H9 (cell line): Measurements from ENCODE around the gene NDUFA6. TPM values are rescaled to one million over a fixed set of nuclear protein-coding genes. Genes with fewer than 3 reads are reported as not detected.

Experiments
- DNase-seq: peaks from one replicate; pipeline ENCODE4 v3.0.0-alpha.2; 2017
- H2AFZ ChIP-seq: one replicate; pipeline ENCODE4 v1.6.1; 2013; ENCODE audit warnings: mild to moderate bottlenecking, low read length, control low read depth, moderate library complexity
- H2AK5ac ChIP-seq: 2 replicates; pipeline ENCODE4 v1.6.1; 2013; ENCODE audit warnings: low read length, control low read depth, mixed read lengths; ENCODE audit not compliant: insufficient read length
- H2BK120ac ChIP-seq: one replicate; pipeline ENCODE4 v1.6.1; 2013; ENCODE audit warnings: low read depth, mild to moderate bottlenecking, low read length, control low read depth, inconsistent platforms; ENCODE audit not compliant: poor library complexity, severe bottlenecking
- H2BK12ac ChIP-seq: 2 replicates; pipeline ENCODE4 v1.6.1; 2013; ENCODE audit warnings: low read length, control low read depth, mixed read lengths, low read depth; ENCODE audit not compliant: insufficient read length
- H2BK15ac ChIP-seq: 2 replicates; pipeline ENCODE4 v1.6.1; 2013; ENCODE audit warnings: low read depth, low read length, control low read depth
- H2BK20ac ChIP-seq: one replicate; pipeline ENCODE4 v1.6.1; 2013; ENCODE audit warnings: low read depth, mild to moderate bottlenecking, low read length, control low read depth, inconsistent platforms; ENCODE audit not compliant: poor library complexity, severe bottlenecking
- H2BK5ac ChIP-seq: 2 replicates; pipeline ENCODE4 v1.6.1; 2013; ENCODE audit warnings: low read length, control low read depth, mixed read lengths; ENCODE audit not compliant: insufficient read length
- H3K14ac ChIP-seq: 2 replicates; pipeline ENCODE4 v1.6.1; 2013; ENCODE audit warnings: low read length, control low read depth; ENCODE audit not compliant: insufficient read depth
- H3K18ac ChIP-seq: 2 replicates; pipeline ENCODE4 v1.6.1; 2013; ENCODE audit warnings: low read depth, mild to moderate bottlenecking, mixed read lengths, low read length, control low read depth; ENCODE audit not compliant: insufficient read length
- H3K23ac ChIP-seq: 2 replicates; pipeline ENCODE4 v1.6.1; 2013; ENCODE audit warnings: low read length, control low read depth, mixed read lengths, low read depth; ENCODE audit not compliant: insufficient read length
- H3K23me2 ChIP-seq: 2 replicates; pipeline ENCODE4 v1.6.1; 2013; ENCODE audit warnings: low read depth, mild to moderate bottlenecking, mixed read lengths, low read length, control low read depth; ENCODE audit not compliant: insufficient read length, poor library complexity, severe bottlenecking
- H3K27ac ChIP-seq: 2 replicates; pipeline ENCODE4 v1.5.1; 2013; ENCODE audit warnings: low read length, control low read depth, mixed read lengths, low read depth; ENCODE audit not compliant: insufficient read length
- H3K27me3 ChIP-seq: 2 replicates; pipeline ENCODE4 v1.6.1; 2013; ENCODE audit warnings: low read length, control low read depth, inconsistent platforms; ENCODE audit not compliant: insufficient read depth
- H3K4ac ChIP-seq: 2 replicates; pipeline ENCODE4 v1.6.1; 2013; ENCODE audit warnings: low read depth, mild to moderate bottlenecking, control low read depth, inconsistent platforms, low read length, moderate library complexity
- H3K4me1 ChIP-seq: 2 replicates; pipeline ENCODE4 v1.6.1; 2013; ENCODE audit warnings: low read length, control low read depth, inconsistent platforms; ENCODE audit not compliant: insufficient read depth
- H3K4me2 ChIP-seq: 2 replicates; pipeline ENCODE4 v1.6.1; 2013; ENCODE audit warnings: low read length, control low read depth, mixed read lengths; ENCODE audit not compliant: insufficient read length, insufficient read depth
- H3K56ac ChIP-seq: 2 replicates; pipeline ENCODE4 v1.6.1; 2013; ENCODE audit warnings: low read depth, mild to moderate bottlenecking, mixed read lengths, low read length, control low read depth; ENCODE audit not compliant: insufficient read length
- H3K79me1 ChIP-seq: 2 replicates; pipeline ENCODE4 v1.6.1; 2013; ENCODE audit warnings: low read depth, mild to moderate bottlenecking, moderate library complexity, low read length, control low read depth, inconsistent platforms; ENCODE audit not compliant: insufficient read depth, poor library complexity, severe bottlenecking
- H3K79me2 ChIP-seq: 2 replicates; pipeline ENCODE4 v1.6.1; 2013; ENCODE audit warnings: low read length, control low read depth, inconsistent platforms; ENCODE audit not compliant: insufficient read depth
- H3K9ac ChIP-seq: 2 replicates; pipeline ENCODE4 v1.6.1; 2013; ENCODE audit warnings: low read length, control low read depth, mixed read lengths; ENCODE audit not compliant: insufficient read length; ENCODE audit errors: extremely low read depth
- H3K9me3 ChIP-seq: one replicate; pipeline ENCODE4 v1.6.1; 2013; ENCODE audit warnings: low read depth, low read length, inconsistent platforms; ENCODE audit not compliant: control insufficient read depth
- H3T11ph ChIP-seq: one replicate; pipeline ENCODE4 v1.6.1; 2013; ENCODE audit warnings: mild to moderate bottlenecking, low read length, control low read depth, inconsistent platforms
- H4K20me1 ChIP-seq: one replicate; pipeline ENCODE4 v1.6.1; 2013; ENCODE audit not compliant: control insufficient read depth, insufficient read length, insufficient read depth
- H4K5ac ChIP-seq: 2 replicates; pipeline ENCODE4 v1.6.1; 2013; ENCODE audit warnings: low read depth, mild to moderate bottlenecking, mixed read lengths, low read length, control low read depth; ENCODE audit not compliant: insufficient read length
- H4K8ac ChIP-seq: replicated peaks from 2 replicates; pipeline ENCODE4 v1.6.1; 2013; ENCODE audit warnings: low read length, control low read depth, mixed read lengths, low read depth; ENCODE audit not compliant: insufficient read length
- H4K91ac ChIP-seq: 2 replicates; pipeline ENCODE4 v1.6.1; 2013; ENCODE audit warnings: low read depth, mild to moderate bottlenecking, moderate library complexity, mixed read lengths, low read length, control low read depth; ENCODE audit not compliant: insufficient read length
- H3K27ac Mint-ChIP-seq, 3 experiments: 2 replicates in 2 of 3; 3 replicates in 1 of 3; pipeline ENCODE4 v1.8.0; 2020 to 2021; ENCODE audit warnings: mixed read lengths in 3 of 3, mild to moderate bottlenecking in 1 of 3, moderate library complexity in 1 of 3
- H3K27me3 Mint-ChIP-seq: 2 replicates; pipeline ENCODE4 v1.8.0; 2021; ENCODE audit warnings: low read depth, mild to moderate bottlenecking, moderate library complexity, mixed read lengths
- H3K36me3 Mint-ChIP-seq, 3 experiments: 2 replicates in 2 of 3; 3 replicates in 1 of 3; pipeline ENCODE4 v1.8.0; 2020 to 2021; ENCODE audit warnings: low read depth in 3 of 3, mixed read lengths in 3 of 3; ENCODE audit not compliant: insufficient read depth in 1 of 3
- H3K4me1 Mint-ChIP-seq, 2 experiments: 2 replicates each; pipeline ENCODE4 v1.8.0; 2020; ENCODE audit warnings: mixed read lengths in 2 of 2
- H3K4me3 Mint-ChIP-seq, 2 experiments: 2 replicates in 1 of 2; 3 replicates in 1 of 2; pipeline ENCODE4 v1.8.0; 2020 to 2021; ENCODE audit warnings: mild to moderate bottlenecking in 2 of 2, mixed read lengths in 2 of 2, moderate library complexity in 1 of 2
- H3K9me3 Mint-ChIP-seq, 2 experiments: 2 replicates in 1 of 2; 3 replicates in 1 of 2; pipeline ENCODE4 v1.8.0; 2020; ENCODE audit warnings: mild to moderate bottlenecking in 2 of 2, mixed read lengths in 2 of 2, moderate library complexity in 1 of 2
- whole genome bisulfite sequencing: extraction: QIAGEN DNeasy Blood & Tissue Kit; methylation state at CpG from one replicate; pipeline ENCODE4 v1.1.7; 2013; ENCODE audit warnings: missing lambda C conversion rate, low lambda C conversion rate, mixed read lengths; ENCODE audit not compliant: insufficient read length; ENCODE audit errors: extremely low coverage; 5-methylcytosine and 5-hydroxymethylcytosine counted together
- total RNA-seq: library from RNA; stranded (reverse); gene quantifications from 2 replicates; pipeline ENCODE4 v1.2.1, GENCODE V29; 2021
- TF ChIP-seq, protein P1 (sequence below): fragments of 200-600 bp; sonication (generic); conservative IDR thresholded peaks from 3 replicates; pipeline ENCODE4 v1.8.0; 2021; ENCODE audit warnings: antibody characterized with exemption, mild to moderate bottlenecking

Gene NDUFA6
- total RNA-seq, 1 experiment from 2014 or later: 91.7 TPM

DNA sequence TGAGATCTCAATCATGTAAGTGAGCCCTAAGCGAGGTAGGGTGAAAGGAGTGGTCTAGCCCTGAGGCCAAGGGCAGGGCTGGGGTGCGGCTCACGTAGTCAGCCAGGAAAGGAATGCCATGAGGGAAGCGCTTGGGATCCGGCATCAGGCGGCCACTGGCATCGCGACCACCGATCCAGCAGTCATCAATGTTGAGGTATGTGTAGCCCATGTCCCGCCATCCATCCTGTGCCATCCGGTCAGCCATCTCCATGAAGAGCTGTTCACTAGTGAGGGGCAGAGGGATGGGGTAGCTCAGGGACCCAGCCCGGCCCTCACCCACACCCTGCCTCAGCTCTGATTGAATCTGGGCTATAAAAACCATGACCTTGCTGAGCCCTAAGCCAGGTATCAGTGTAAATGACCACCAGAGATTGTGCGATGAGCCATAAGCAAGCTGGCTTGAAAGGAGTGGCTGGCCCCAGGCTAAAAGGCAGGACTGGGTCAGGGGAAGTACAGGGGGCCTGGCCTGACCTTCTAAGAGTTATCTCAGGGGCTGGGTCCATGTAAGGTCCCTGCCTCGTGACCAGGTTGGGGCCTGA, 22.8 kb downstream of the NDUFA6 start:
- Histone ChIP-seq H2AK5ac (no peak overlapping the region), H3K79me2 (no peaks in the 10 kb centered on the region), H3K14ac (no peak overlapping the region; the same call in 1 of the 2 replicates), H3K27ac (no peak overlapping the region), H3K23ac (no peak overlapping the region), H4K8ac (no peak overlapping the region), H2BK120ac (no peak overlapping the region), H3K79me1 (no peaks in the 10 kb centered on the region), H2BK20ac (no peak overlapping the region), H3K4ac (no peak overlapping the region), H4K5ac (no peak overlapping the region), H3T11ph (no peak overlapping the region), H3K23me2 (peaks cover 8% of the 10 kb centered on the region), H4K91ac (no peak overlapping the region), H3K9me3 (no peaks in the 10 kb centered on the region), H3K9ac (no peak overlapping the region), H2BK15ac (no peak overlapping the region), H2AFZ (no peak overlapping the region), H2BK5ac (no peak overlapping the region), H3K27me3 (no peaks in the 10 kb centered on the region), H2BK12ac (no peak overlapping the region), H3K56ac (no peak overlapping the region), H4K20me1 (no peaks in the 10 kb centered on the region), H3K18ac (no peak overlapping the region), H3K4me2 (no peak overlapping the region), H3K4me1 (peaks cover 10% of the 10 kb centered on the region; the same call in 1 of the 2 replicates)
- no peaks in the 10 kb centered on the region; a peak in 2 of 5 replicates for H3K9me3 Mint-ChIP-seq
- no peak overlapping the region for H3K27ac Mint-ChIP-seq
- WGBS: no CpG with 5 or more reads among the region's 14 CpGs
- peaks cover 4% of the 10 kb centered on the region for H3K27me3 Mint-ChIP-seq
- peaks cover 32 to 37% of the 10 kb centered on the region in 2 experiments for H3K4me1 Mint-ChIP-seq
- TF ChIP-seq, protein P1, sequence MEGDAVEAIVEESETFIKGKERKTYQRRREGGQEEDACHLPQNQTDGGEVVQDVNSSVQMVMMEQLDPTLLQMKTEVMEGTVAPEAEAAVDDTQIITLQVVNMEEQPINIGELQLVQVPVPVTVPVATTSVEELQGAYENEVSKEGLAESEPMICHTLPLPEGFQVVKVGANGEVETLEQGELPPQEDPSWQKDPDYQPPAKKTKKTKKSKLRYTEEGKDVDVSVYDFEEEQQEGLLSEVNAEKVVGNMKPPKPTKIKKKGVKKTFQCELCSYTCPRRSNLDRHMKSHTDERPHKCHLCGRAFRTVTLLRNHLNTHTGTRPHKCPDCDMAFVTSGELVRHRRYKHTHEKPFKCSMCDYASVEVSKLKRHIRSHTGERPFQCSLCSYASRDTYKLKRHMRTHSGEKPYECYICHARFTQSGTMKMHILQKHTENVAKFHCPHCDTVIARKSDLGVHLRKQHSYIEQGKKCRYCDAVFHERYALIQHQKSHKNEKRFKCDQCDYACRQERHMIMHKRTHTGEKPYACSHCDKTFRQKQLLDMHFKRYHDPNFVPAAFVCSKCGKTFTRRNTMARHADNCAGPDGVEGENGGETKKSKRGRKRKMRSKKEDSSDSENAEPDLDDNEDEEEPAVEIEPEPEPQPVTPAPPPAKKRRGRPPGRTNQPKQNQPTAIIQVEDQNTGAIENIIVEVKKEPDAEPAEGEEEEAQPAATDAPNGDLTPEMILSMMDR: no peak
- peaks cover 23 to 43% (median 33%) of the 10 kb centered on the region in 3 experiments for H3K36me3 Mint-ChIP-seq
- no peak for DNase-seq
- no peak overlapping the region for H3K4me3 Mint-ChIP-seq
